Panc1 (cell line): ENCODE data around the gene SGMS2. TPM values are rescaled to one million over a fixed set of nuclear protein-coding genes. Genes with fewer than 3 reads are reported as not detected.

Experiments
- ATAC-seq: fragments of 200-7000 bp; cut with Tn5 transposase; 2 replicates; pipeline ENCODE4 v1.9.1; 2020; ENCODE audit warnings: mild to moderate bottlenecking, moderate library complexity
- BruUV-seq: library from RNA; stranded (reverse); fragments of 400-500 nt; replicated peaks from 2 replicates; lab custom pipeline; 2021; lab: Mats Ljungman, UMichigan
- CTCF ChIA-PET: fragments of 300-600 bp; sonication (Branson Sonifier 250); formaldehyde crosslinking; loops from one replicate; lab custom pipeline; 2022; ENCODE audit warnings: antibody characterized with exemption; lab: Charles Lee
- POLR2A ChIA-PET: fragments of 300-600 bp; sonication (Branson Sonifier 250); formaldehyde crosslinking; loops from one replicate; lab custom pipeline; 2022; ENCODE audit warnings: antibody characterized with exemption; lab: Charles Lee
- DNase-seq: peaks from one replicate; pipeline ENCODE4 v3.0.0-alpha.2; 2010; ENCODE audit warnings: low read depth, low spot score
- H3K27ac ChIP-seq: 2 replicates; pipeline ENCODE4 v1.5.1; 2011; ENCODE audit warnings: mild to moderate bottlenecking, low read length, inconsistent platforms
- H3K27me3 ChIP-seq: fragments of 200-500 bp; sonication (Bioruptor generic); 2 replicates; pipeline ENCODE4 v1.6.0; 2014; ENCODE audit warnings: low read length, inconsistent platforms; ENCODE audit not compliant: control insufficient read depth, insufficient read depth
- H3K36me3 ChIP-seq: fragments of 200-500 bp; sonication (Bioruptor generic); 2 replicates; pipeline ENCODE4 v1.5.1; 2014; ENCODE audit warnings: inconsistent platforms, mild to moderate bottlenecking, low read length, moderate library complexity; ENCODE audit not compliant: control insufficient read depth, insufficient read depth
- H3K4me1 ChIP-seq: 2 replicates; pipeline ENCODE4 v1.5.1; 2011; ENCODE audit warnings: inconsistent platforms, mild to moderate bottlenecking, low read length, moderate library complexity; ENCODE audit not compliant: control insufficient read depth, insufficient read depth
- H3K4me3 ChIP-seq, 2 experiments: 2 replicates each; pipeline ENCODE4 v1.5.1; 2011 to 2012; ENCODE audit warnings: low read depth in 2 of 2, low read length in 2 of 2, mild to moderate bottlenecking in 2 of 2, inconsistent platforms in 1 of 2, moderate library complexity in 1 of 2
- H3K9me3 ChIP-seq: fragments of 200-500 bp; sonication (Bioruptor generic); 2 replicates; pipeline ENCODE4 v1.5.1; 2014; ENCODE audit warnings: low read depth, mild to moderate bottlenecking, inconsistent platforms, low read length, moderate library complexity; ENCODE audit not compliant: control insufficient read depth, insufficient read depth
- POLR2AphosphoS5 ChIP-seq: IDR thresholded peaks from 2 replicates; pipeline ENCODE4 v1.6.1; 2012; ENCODE audit warnings: mild to moderate bottlenecking, low read depth, low read length, moderate library complexity
- REST ChIP-seq, 2 experiments: IDR thresholded peaks; 2 replicates each; pipeline ENCODE4 v1.6.1; 2011 to 2012; ENCODE audit warnings: low read depth in 2 of 2, control low read depth in 1 of 2, low read length in 1 of 2, mild to moderate bottlenecking in 1 of 2, moderate library complexity in 1 of 2; ENCODE audit not compliant: insufficient read depth in 1 of 2
- SIN3A ChIP-seq: IDR thresholded peaks from 2 replicates; pipeline ENCODE4 v1.6.1; 2012; ENCODE audit warnings: low read depth, mild to moderate bottlenecking, low read length, moderate library complexity, borderline replicate concordance; ENCODE audit not compliant: insufficient read depth
- TCF7L2 ChIP-seq: IDR thresholded peaks from 2 replicates; pipeline ENCODE4 v1.6.1; 2011; ENCODE audit warnings: mild to moderate bottlenecking, low read depth, low read length, inconsistent platforms
- in situ Hi-C: cut with HindIII; loops from 2 replicates; pipeline ENCODE4 v1.10.0; 2016; ENCODE audit warnings: low sequenced_read_pairs, low pct_unique_long_range_greater_than_20kb
- intact Hi-C: fragments of 100-400 bp; cut with micrococcal nuclease; formaldehyde crosslinking; loops from one replicate; pipeline ENCODE4 v1.10.0; 2022; ENCODE audit not compliant: unreplicated experiment
- total RNA-seq: library from RNA; stranded (reverse); gene quantifications from one replicate; pipeline ENCODE4 v1.2.1, GENCODE V29; 2021; ENCODE audit not compliant: unreplicated experiment
- TF ChIP-seq, protein P1 (sequence below): fragments of 450-650 bp; IDR thresholded peaks from 2 replicates; pipeline ENCODE4 v1.5.1; 2017; ENCODE audit warnings: mild to moderate bottlenecking

SGMS2 gene
- total RNA-seq, 1 experiment from 2014 or later: 15.6 TPM

DNA sequence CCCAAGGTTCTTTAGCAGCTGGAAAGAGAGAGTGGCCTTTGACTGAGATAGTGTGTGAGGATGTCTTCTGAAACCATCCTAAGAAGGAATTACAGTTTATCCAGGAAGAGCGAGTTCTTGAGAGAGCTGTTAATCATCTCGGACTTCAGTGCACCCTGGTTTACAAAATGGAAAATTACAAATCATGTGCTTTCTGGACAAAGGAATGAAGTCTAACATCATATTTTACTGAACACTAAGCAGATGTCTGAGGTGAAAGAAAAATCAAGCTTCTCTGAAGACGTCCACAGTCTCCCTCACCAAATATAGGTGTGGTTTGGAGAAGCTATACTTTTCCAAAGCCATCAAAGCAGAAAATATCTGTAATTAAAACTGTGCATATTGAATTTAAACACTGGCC, 75.8 kb downstream of the SGMS2 start:
- ChIA-PET CTCF (no interaction called here), POLR2A (no interaction called here)
- no TSS peak for BruUV-seq
- TF ChIP-seq SIN3A: no peak
- no peak for TF ChIP-seq REST (IDR thresholded peaks at IDR 0.05; ENCODE audit: insufficient read depth in 1 of 2, low read depth in 2 of 2, low read length in 1 of 2)
- TF ChIP-seq POLR2AphosphoS5: no peak
- TF ChIP-seq, protein P1, sequence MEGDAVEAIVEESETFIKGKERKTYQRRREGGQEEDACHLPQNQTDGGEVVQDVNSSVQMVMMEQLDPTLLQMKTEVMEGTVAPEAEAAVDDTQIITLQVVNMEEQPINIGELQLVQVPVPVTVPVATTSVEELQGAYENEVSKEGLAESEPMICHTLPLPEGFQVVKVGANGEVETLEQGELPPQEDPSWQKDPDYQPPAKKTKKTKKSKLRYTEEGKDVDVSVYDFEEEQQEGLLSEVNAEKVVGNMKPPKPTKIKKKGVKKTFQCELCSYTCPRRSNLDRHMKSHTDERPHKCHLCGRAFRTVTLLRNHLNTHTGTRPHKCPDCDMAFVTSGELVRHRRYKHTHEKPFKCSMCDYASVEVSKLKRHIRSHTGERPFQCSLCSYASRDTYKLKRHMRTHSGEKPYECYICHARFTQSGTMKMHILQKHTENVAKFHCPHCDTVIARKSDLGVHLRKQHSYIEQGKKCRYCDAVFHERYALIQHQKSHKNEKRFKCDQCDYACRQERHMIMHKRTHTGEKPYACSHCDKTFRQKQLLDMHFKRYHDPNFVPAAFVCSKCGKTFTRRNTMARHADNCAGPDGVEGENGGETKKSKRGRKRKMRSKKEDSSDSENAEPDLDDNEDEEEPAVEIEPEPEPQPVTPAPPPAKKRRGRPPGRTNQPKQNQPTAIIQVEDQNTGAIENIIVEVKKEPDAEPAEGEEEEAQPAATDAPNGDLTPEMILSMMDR: no peak
- no peak for TF ChIP-seq TCF7L2
- no peak overlapping the region for H3K27ac ChIP-seq
- DNase-seq: no peak
- H3K4me3 ChIP-seq: no peak overlapping the region
- ATAC-seq: no peak
- H3K9me3 ChIP-seq: no peaks in the 10 kb centered on the region
- in situ Hi-C loops: no loop called here
- H3K4me1 ChIP-seq: no peaks in the 10 kb centered on the region
- no peaks in the 10 kb centered on the region for H3K36me3 ChIP-seq
- intact Hi-C loops: no loop called here
- no peaks in the 10 kb centered on the region for H3K27me3 ChIP-seq

DNA sequence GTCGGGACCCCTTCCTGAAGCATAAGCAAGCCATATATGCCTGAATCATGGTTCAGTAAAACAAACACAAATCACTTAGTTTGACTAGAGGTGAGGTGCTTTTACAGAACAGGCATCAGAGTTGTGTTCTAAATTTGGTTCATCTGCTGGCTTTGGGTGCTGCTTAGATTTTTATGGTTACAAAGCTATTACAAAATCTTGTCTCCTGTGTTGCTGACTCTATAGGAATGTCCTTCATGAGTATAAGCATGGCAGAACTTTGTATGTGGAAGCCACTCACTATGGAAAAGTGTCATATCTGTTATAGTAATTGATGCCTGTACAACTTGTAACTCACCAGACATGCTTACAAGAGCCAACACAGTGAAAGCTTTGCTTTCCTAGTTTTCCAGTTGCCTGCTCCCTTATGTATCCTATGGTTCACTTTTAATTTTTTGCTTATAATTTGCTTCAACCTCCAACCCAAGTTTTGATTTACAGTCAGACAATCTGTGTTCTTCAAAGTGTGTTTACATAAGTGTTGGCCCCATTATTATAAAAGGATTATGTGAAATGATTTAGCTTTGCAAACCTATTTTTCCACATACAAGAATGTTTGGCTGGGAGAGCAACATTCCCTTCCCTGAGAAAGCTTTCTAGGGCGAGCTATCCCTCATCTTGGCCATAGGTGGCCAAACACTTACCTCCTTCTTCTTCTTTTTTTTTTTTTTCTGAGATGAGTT, 76.6 kb downstream of the SGMS2 start:
- DNase-seq (no peak), ATAC-seq (no peak)
- POLR2A ChIA-PET: no interaction called here
- CTCF ChIA-PET: interaction anchor here (0.6 kb wide), 1 partner anchor 75 kb away, joined by 3 read pairs; no protein-coding TSS in a partner anchor
- no peaks in the 10 kb centered on the region for H3K36me3 ChIP-seq
- H3K9me3 ChIP-seq: no peaks in the 10 kb centered on the region
- intact Hi-C loops (no loop called here), in situ Hi-C loops (no loop called here)
- TF ChIP-seq, protein P1: no peak
- TF ChIP-seq REST (IDR thresholded peaks at IDR 0.05; ENCODE audit: insufficient read depth in 1 of 2, low read depth in 2 of 2, low read length in 1 of 2) (no peak), SIN3A (no peak), TCF7L2 (no peak), POLR2AphosphoS5 (no peak)
- H3K4me1 ChIP-seq: no peaks in the 10 kb centered on the region
- H3K4me3 ChIP-seq: no peak overlapping the region
- BruUV-seq: no TSS peak
- no peak overlapping the region for H3K27ac ChIP-seq
- no peaks in the 10 kb centered on the region for H3K27me3 ChIP-seq
